ENCODE results near the gene CPE.

- TF ChIP-seq EP300 (IDR thresholded peaks at IDR 0.05) = no peak
- TF ChIP-seq, protein P1, sequence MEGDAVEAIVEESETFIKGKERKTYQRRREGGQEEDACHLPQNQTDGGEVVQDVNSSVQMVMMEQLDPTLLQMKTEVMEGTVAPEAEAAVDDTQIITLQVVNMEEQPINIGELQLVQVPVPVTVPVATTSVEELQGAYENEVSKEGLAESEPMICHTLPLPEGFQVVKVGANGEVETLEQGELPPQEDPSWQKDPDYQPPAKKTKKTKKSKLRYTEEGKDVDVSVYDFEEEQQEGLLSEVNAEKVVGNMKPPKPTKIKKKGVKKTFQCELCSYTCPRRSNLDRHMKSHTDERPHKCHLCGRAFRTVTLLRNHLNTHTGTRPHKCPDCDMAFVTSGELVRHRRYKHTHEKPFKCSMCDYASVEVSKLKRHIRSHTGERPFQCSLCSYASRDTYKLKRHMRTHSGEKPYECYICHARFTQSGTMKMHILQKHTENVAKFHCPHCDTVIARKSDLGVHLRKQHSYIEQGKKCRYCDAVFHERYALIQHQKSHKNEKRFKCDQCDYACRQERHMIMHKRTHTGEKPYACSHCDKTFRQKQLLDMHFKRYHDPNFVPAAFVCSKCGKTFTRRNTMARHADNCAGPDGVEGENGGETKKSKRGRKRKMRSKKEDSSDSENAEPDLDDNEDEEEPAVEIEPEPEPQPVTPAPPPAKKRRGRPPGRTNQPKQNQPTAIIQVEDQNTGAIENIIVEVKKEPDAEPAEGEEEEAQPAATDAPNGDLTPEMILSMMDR (IDR thresholded peaks at IDR 0.05) = no peak
- TF ChIP-seq POLR2A (IDR thresholded peaks at IDR 0.05) = no peak
- no peak for TF ChIP-seq POLR2AphosphoS5 (IDR thresholded peaks at IDR 0.05)
Observed at GRCh38 chr4:165364452-165365080, 14.2 kb upstream of the CPE start.
